NCI-H748 treated with DMSO at 0.1 percent for 48 hours (cell line): ENCODE results near the gene TCFL5.
"Not testable (repeated sequence)": the region's sequence is repeated elsewhere in the genome, so short reads cannot be mapped to it uniquely, and the experiment has no call there.

Experiments
- DNase-seq: peaks from one replicate; lab custom pipeline; 2025; lab: John Stamatoyannopoulos, UW

TCFL5 gene

DNA sequence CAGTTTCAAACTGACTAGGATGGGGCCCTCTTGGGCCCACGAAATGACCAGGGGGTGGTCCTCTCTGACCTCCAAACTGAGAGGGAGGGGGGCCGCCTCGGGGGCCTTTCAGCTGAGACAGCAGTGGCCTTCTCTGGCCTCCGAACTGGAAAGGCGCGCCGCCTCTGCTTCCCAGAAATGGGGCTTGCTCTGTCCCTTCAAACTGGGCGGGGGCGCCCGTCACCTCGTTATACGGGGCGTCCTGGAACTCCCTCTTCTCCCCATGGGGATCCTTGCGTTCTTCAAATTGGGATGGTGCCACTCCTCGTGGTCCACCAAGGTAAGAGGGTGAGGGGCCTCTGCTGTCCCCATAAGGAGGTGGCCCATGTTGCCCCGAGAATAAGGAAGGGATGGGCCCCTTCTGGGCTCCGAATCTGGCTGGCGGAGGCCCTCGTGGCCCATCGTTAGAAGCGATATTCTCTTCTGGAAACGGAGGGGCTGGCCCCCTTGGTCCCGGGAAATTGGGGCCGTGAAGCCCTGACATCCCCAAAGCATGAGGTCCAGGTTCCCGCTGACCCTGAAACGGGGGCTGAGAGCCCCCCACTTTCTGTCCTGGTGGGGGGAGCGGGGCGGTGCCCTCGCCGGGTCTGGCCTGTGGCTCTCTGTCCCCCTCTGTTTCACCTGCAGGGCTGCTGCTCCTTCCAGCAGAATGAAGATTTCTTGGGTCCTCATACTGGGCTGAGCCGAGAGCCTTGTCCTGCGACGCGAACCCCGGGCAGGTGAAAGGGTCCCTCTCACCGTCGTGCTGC, 18.7 kb upstream of the TCFL5 start:
- DNase-seq, result no peak

DNA sequence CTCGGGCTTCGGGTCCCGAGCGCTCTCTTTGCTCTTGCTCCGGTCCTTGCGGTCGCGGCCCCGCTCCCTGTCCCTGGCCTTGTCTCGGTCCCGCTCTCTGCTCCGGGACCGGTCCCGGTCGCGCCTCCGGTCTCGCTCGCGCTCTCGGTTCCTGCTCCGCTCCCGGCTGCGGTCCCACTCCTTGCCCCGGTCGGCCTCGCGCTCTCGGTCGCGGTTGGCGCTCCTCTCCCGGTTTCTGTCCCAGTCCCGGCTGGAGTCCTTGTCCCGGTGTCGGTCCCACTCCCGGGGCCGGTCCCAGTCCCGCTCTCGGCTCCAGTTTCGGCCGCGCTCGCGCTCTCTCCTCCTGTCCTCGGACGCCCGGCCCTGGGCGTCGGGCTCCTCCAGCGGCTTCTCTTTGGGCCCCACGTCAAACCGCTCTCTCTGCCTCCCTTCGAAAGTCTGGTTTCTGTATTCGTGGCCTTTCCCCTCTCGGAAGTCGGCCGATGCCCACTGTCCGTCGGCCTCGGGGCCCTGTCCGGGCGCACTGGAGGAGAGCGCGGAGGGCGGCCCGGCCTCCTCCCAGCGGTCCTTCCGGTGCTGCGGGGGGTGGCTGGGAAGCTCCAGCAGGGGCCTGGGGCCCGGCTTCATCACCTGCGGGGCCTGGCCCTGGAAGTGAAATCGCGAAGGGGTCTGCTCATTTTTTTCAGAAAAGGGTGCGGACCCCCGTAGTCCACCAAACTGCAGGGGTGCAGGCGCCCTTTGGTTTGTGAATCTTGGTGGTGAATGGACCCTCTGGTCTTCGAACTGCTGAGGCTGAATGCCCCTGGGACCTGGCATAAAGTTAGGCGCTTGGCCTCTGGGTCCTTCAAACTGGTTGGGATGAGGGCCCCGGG, 17.9 kb upstream of the TCFL5 start:
- no peak for DNase-seq

DNA sequence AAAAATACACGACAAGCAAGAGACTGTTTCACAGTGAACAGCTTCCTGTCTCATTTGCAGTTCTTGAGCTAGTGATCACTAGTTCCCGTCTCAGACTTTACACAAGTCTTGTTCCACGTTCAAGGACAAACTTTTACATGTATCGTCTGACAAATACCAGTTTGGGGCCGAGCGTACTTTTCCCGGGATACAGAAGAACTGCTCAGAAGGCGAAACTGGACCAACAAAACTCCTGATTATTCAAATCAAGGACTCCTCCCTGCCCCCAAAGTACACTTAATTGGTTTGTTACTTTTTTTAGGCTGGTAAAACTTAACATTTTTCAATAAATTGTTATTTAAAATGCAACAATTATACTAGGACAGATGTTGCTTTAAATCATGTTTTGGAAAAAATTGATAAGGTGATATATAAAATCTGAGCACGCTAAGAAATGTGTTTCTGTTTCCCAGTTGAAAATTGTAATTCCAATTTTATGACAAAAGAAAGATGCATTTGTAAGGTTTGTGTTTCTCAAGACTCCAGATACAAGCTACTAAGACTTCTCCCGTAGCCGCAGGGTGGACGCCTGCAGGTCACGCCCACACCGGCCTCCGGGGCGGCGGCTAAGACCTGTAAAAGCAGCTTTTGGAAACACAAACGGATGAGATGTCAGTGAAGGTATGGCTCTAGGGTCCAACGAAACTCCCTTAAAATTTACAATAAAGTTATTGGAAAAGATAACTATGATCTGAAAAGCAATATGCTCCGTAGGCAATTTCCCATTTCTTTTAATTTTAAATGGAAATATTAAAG, 16.8 kb upstream of the TCFL5 start:
- DNase-seq, result no peak

GRCh38 chr20:62876902-62877816, 15.5 kb upstream of the TCFL5 start:
- no peak for DNase-seq

- no peak for DNase-seq
These were observed 14.9 kb upstream of the TCFL5 start for GRCh38 chr20:62876501-62876901.

DNA sequence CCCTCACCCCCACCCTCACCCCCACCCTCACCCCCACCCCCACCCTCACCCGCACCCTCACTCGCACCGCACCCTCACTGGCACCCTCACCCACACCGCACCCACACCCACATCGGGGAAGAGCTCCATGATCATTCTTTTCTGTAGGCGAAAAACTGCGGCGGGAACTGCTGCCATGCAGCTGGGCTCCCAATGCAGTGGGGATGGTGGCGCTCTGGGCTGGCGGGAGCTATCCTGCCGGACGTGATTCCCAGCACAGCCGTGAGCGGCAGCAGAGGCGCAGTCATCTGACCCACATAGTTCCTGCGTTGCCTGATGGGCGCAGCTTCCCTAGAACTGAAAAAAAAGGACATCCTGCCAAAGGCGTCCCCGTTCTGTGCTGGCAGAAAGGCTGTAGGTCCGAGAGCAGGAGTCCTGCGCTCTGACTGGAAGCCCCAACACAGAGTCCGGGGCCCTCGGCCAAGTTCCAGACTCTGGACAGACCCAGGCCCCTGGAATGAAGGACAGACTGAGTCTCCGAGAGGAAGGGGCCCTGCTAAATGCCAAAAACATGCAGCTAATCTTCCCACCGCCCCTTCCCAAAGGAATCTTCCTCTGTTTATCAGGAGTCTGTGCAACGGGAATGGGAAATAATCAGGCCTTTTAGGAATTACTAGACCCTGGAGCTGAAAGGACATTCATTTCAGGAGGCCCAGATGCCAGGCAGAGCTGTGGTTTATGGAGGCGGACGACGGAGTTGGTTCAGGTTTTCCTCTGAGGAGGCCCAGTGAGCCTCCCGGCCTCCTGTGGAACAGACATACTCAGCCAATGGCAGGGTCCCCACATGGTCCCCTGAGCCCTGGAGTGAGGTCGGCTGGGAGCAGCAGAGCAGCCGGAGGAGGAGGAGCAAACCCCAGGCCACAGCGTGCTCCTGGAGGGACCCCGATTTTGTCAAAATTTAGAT, 14.1 kb upstream of the TCFL5 start:
- DNase-seq, result peak; percentile 58

DNA sequence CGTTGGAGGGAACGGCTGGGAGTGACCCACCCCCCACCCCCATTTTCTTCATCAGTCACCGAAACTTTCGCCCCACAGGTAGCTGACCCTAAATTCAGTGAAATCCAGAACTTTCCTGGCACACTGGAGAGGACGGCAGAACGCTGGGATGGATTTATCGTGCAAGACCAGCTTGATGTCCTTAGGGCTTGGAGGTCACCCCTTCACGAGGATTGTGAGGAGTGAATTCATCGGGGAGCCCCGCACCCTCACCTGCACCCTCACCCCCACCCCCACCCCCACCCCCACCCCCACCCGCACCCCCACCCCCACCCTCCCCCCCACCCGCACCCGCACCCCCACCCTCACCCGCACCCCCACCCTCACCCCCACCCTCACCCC, 13.3 kb upstream of the TCFL5 start:
- no peak for DNase-seq

GRCh38 chr20:62873681-62874031, 12.0 kb upstream of the TCFL5 start:
- not testable (repeated sequence) for DNase-seq

- no peak for DNase-seq
These were observed 11.7 kb upstream of the TCFL5 start for GRCh38 chr20:62873280-62873679.

- DNase-seq, result no peak
These were observed 11.2 kb upstream of the TCFL5 start for GRCh38 chr20:62872862-62873261.

GRCh38 chr20:62872184-62872847, 10.7 kb upstream of the TCFL5 start:
- no peak for DNase-seq

GRCh38 chr20:62864207-62864606, 2.6 kb upstream of the TCFL5 start:
- no peak for DNase-seq

DNA sequence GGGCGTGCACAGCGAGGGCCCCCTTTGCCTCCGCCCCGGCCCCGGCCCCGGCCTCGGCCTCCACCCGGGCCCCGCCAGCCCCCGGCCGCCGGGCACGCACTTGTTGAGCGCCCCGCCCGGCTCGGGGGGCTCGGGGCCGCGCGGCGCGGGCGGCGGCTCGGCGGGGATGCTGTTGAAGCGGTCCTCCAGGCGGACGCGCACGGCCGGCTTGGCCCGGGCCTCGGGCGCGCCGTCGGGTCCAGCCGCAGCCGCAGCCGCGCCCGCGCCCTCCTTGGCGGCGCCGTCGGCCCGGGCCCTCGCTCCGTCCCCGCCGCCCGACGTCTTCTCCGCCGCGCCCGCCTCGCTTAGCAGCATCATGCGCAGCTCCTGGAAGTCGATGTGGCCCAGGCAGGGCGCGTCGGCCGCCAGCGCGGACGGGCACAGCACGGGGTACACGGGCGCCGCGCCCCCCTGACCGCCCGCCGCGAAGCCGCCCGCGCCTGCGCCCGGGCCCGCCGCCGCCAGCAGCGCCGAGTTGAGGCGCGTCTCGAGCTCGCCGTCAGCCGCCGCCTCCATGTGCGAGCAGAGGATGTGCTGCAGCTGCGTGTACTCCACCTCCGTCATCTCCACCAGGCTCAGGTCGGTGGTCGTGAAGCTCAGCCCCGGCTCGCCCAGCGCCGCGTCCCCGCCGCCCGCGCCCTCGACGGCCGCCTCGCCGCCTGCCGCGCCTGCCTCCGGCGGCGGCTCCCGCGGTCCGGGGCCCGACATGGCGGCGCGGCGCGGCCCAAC, 514 bp downstream of the TCFL5 start:
- no peak for DNase-seq

DNA sequence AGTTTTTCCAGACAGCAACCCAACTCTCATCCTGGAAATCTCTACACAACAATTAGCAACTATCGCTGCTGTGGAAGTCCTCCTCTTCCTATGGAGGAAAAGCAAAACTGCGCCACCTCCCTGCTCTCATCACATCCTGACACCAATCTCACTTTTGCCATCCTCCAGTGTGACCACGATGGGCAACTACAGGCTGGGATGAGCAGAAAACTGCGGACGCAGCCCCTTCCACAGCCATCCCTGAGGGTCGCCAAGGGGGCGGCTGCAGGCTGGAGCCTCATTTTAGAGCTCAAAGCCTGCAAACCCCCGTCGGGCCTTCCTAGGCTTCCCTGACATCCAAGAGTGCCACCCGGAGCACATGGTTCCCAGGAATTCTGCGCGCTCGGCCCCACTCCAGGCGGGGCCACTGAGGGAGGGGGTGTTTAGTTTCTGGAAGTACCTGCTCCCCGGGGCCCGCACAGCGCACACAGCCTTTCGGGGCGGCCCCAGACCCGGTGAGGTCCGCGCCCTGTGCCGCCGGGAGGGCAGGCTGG, 1.2 kb downstream of the TCFL5 start:
- DNase-seq, result no peak

GRCh38 chr20:62859721-62860120, 1.9 kb downstream of the TCFL5 start:
- DNase-seq, result no peak

- no peak for DNase-seq
These were observed 3.4 kb downstream of the TCFL5 start for GRCh38 chr20:62858058-62858830.

GRCh38 chr20:62856931-62857619, 4.5 kb downstream of the TCFL5 start:
- no peak for DNase-seq
